ENCODE results near the gene SLC26A6. TPM values are rescaled to one million over a fixed set of nuclear protein-coding genes. Genes with fewer than 3 reads are reported as not detected.

Gene SLC26A6
- total and polyA plus RNA-seq, 7 donors: 4.5 to 13.0 (median 6.2) TPM

DNA sequence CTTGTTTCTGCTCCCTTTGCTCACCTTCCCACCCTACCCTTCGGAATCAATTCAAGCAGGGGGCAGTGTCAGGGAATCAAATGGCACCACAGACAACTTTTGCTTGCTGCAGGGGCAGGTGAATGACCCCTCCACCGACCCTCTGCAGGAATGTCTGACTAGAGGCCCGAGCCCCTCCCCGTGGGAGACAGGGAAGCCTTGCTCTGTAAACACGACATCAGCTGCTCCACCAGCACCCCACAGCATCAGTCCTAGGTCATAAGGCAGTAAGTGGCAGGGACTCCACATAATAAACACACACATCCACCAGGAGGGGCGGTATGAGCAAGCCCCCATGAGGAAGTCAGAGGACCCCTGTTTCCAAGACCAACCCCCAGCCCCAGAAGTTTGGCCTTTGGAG lies 2.0 kb upstream of the SLC26A6 start:
- ATAC-seq (no peak), DNase-seq (no peak)
- peaks cover 19% of the 10 kb centered on the region for H3K4me1 ChIP-seq
- WGBS, 3 donors: 56 to 68% (median 63%) methylated on average over 6 of the region's 6 CpGs
- intact Hi-C loops (cut with DNase I): no loop called here
- H3K27ac ChIP-seq: no peak overlapping the region
- no peaks in the 10 kb centered on the region for H3K27me3 ChIP-seq (ENCODE audit: insufficient read depth in 3 of 3, low read length in 2 of 3)
- TF ChIP-seq, protein P1, sequence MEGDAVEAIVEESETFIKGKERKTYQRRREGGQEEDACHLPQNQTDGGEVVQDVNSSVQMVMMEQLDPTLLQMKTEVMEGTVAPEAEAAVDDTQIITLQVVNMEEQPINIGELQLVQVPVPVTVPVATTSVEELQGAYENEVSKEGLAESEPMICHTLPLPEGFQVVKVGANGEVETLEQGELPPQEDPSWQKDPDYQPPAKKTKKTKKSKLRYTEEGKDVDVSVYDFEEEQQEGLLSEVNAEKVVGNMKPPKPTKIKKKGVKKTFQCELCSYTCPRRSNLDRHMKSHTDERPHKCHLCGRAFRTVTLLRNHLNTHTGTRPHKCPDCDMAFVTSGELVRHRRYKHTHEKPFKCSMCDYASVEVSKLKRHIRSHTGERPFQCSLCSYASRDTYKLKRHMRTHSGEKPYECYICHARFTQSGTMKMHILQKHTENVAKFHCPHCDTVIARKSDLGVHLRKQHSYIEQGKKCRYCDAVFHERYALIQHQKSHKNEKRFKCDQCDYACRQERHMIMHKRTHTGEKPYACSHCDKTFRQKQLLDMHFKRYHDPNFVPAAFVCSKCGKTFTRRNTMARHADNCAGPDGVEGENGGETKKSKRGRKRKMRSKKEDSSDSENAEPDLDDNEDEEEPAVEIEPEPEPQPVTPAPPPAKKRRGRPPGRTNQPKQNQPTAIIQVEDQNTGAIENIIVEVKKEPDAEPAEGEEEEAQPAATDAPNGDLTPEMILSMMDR (IDR thresholded peaks at IDR 0.05): no peak
- no peaks in the 10 kb centered on the region for H3K9me3 ChIP-seq
- no peak overlapping the region for H3K4me3 ChIP-seq
- peaks cover 0 to 7% of the 10 kb centered on the region in 2 donors for H3K36me3 ChIP-seq (ENCODE audit: insufficient read depth in 1 of 2, low read depth in 1 of 2)

DNA sequence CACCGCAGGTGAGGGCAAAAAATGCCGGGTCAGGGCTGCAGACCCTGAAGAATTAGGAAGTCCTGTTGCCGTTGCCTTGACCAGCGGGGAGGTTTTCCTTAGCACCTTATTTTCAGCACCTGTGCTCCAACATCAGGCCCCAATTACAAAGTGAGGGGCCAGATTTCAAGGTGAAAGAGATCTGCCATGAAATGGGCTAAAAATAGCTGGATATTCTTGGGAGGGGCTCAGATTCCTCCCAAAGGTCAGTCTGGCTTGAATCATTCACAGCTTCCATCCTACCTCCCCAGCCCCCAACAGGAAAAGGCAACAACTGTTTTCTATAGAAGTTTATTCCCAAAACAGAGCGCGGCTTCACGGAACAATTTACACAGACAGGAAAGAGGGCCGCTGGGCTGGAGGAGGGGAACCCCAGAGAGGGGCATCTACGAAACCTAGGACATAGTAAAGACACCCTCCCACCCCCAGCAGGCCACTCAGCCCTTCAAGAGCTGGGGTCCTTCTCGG lies 941 bp upstream of the SLC26A6 start:
- no peaks in the 10 kb centered on the region for H3K9me3 ChIP-seq
- H3K27ac ChIP-seq: peak overlapping the region; percentile 79
- ATAC-seq (no peak), DNase-seq (peak in 1 of 2 donors; percentile 32)
- TF ChIP-seq, protein P1 (IDR thresholded peaks at IDR 0.05): no peak
- peaks cover 0 to 7% of the 10 kb centered on the region in 2 donors for H3K36me3 ChIP-seq (ENCODE audit: insufficient read depth in 1 of 2, low read depth in 1 of 2)
- 24 to 36% (median 30%) methylated on average over 10 of the region's 10 CpGs for WGBS, 3 donors
- no peaks in the 10 kb centered on the region for H3K27me3 ChIP-seq (ENCODE audit: insufficient read depth in 3 of 3, low read length in 2 of 3)
- H3K4me3 ChIP-seq: peak overlapping the region; percentile 92
- intact Hi-C loops (cut with DNase I): no loop called here
- H3K4me1 ChIP-seq: peaks cover 19% of the 10 kb centered on the region

DNA sequence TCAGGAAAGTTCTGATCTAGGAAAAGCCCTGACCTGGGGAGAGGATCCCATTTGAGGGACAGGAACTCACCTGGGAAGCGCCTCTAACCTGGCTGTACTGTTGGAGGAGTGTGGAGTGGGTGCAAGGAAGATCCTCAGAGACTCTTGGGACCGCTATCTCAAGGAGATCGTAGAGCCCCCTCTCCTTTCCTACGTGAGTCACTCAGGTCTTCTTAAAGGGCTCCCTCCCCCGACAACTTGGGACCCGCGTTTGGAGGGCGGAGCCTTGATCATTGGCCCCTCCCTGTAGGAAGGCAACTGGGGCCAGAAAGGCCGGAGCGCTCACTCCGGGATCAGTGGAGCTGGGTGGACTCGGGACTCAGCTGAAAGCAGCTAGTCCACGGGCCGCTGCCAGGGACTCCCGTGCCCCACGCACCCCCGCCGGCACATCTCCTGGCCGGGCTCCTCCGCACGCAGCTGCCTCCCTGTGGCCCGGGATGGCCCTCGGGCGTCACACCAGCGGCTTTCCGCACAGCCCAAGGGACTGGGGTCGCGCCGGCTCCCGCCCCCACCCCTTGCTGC lies 520 bp downstream of the SLC26A6 start:
- peak; percentile 32 to 53 (median 43) for ATAC-seq
- intact Hi-C loops (cut with DNase I): loop anchor here in 1 of 2 donors (2.0 kb wide), 2 partner anchors 26 to 76 kb away; partner anchors contain the start of gene UQCRC1
- TF ChIP-seq, protein P1 (IDR thresholded peaks at IDR 0.05): no peak

DNA sequence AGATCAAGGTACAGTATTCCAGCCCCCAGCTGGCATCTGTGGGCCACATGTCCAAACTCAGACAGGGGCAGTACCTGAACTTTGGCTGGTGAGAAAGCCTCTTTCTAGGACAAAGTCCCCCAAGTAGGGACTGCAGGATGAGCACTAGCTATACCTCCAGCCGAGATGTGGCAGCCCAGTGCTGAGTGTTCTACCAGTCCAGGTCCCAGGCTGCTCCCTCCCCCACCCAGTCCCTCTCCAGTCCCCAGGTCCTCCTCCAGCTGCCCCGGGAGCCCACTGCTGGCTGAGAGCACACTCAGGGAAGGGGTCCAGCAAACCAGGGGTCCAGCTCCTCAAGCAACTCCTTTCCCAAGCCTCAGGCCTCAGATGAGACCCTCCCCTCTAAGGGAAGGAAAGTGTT lies 1.5 kb downstream of the SLC26A6 start:
- DNase-seq (no peak), ATAC-seq (no peak)
- H3K27ac ChIP-seq: no peak overlapping the region
- no peak overlapping the region for H3K4me3 ChIP-seq
- H3K9me3 ChIP-seq: no peaks in the 10 kb centered on the region
- TF ChIP-seq, protein P1 (IDR thresholded peaks at IDR 0.05): no peak
- WGBS, 3 donors: 80 to 87% (median 85%) methylated on average over 1 to 2 of the region's 2 CpGs
- intact Hi-C loops (cut with DNase I): loop anchor here in 1 of 2 donors (2.0 kb wide), 2 partner anchors 25 to 75 kb away; partner anchors contain the start of gene UQCRC1
- peaks cover 19% of the 10 kb centered on the region for H3K4me1 ChIP-seq
- peaks cover 0 to 26% of the 10 kb centered on the region in 2 donors for H3K36me3 ChIP-seq (ENCODE audit: insufficient read depth in 1 of 2, low read depth in 1 of 2)
- no peaks in the 10 kb centered on the region for H3K27me3 ChIP-seq (ENCODE audit: insufficient read depth in 3 of 3, low read length in 2 of 3)

More for the DNA sequence above, 520 bp downstream of the SLC26A6 start:
- H3K9me3 ChIP-seq: no peaks in the 10 kb centered on the region
- H3K27ac ChIP-seq: peak overlapping the region; percentile 79
- H3K27me3 ChIP-seq (ENCODE audit: insufficient read depth in 3 of 3, low read length in 2 of 3): no peaks in the 10 kb centered on the region
- H3K4me3 ChIP-seq: peak overlapping the region; percentile 92
- H3K36me3 ChIP-seq (ENCODE audit: insufficient read depth in 1 of 2, low read depth in 1 of 2): peaks cover 0 to 21% of the 10 kb centered on the region in 2 donors
- H3K4me1 ChIP-seq: peaks cover 19% of the 10 kb centered on the region
- WGBS, 3 donors: 3 to 4% (median 4%) methylated on average over 29 to 30 of the region's 30 CpGs
- DNase-seq: peak; percentile 60 to 74
